Spinal cord (tissue), 10 donors: ENCODE data around the gene TAS2R60. TPM values are rescaled to one million over a fixed set of nuclear protein-coding genes. Genes with fewer than 3 reads are reported as not detected.

Experiments
- DNase-seq, 6 donors: peaks; one replicate each; pipeline versions ENCODE4 v3.0.0 to v3.0.0-alpha.2; 2013 to 2015; ENCODE audit warnings: low spot score in 6 of 6, low read depth in 4 of 6
- H3K27ac ChIP-seq: one replicate; pipeline ENCODE4 v1.5.1; 2013; ENCODE audit warnings: low read depth, low read length, control low read depth
- H3K27me3 ChIP-seq: one replicate; pipeline ENCODE4 v1.6.1; 2013; ENCODE audit warnings: low read length; ENCODE audit not compliant: control insufficient read depth, insufficient read depth
- H3K36me3 ChIP-seq: one replicate; pipeline ENCODE4 v1.6.1; 2013; ENCODE audit warnings: low read length; ENCODE audit not compliant: control insufficient read depth, insufficient read depth
- H3K4me1 ChIP-seq: one replicate; pipeline ENCODE4 v1.6.1; 2013; ENCODE audit warnings: low read length; ENCODE audit not compliant: control insufficient read depth, insufficient read depth
- H3K4me3 ChIP-seq: one replicate; pipeline ENCODE4 v1.5.1; 2013; ENCODE audit warnings: low read depth, low read length, control low read depth
- H3K9me3 ChIP-seq: one replicate; pipeline ENCODE4 v1.6.1; 2013; ENCODE audit warnings: low read length; ENCODE audit not compliant: control insufficient read depth, insufficient read depth
- WGBS: methylation state at CpG from one replicate; pipeline ENCODE4 v1.1.5; 2013; ENCODE audit warnings: missing lambda C conversion rate; ENCODE audit not compliant: insufficient coverage; 5-methylcytosine and 5-hydroxymethylcytosine counted together
- polyA plus RNA-seq, 2 donors: library from polyadenylated mRNA; unstranded; fragments of 120-200 nt; gene quantifications; one replicate each; pipeline ENCODE4 v1.2.1, GENCODE V29; 2013; ENCODE audit not compliant: insufficient read length in 2 of 2
- total RNA-seq, 2 donors: library from RNA; depleted of rRNA in 1 of 2; stranded (reverse); fragments of 120-200 nt in 1 of 2; fragments of >200 nt in 1 of 2; gene quantifications; one replicate each; pipeline versions ENCODE4 v1.2.3 to v1.2.4, GENCODE V29; 2013 to 2014
- donor health status: healthy.

TAS2R60 gene
- total and polyA plus RNA-seq, 4 donors = not detected

- DNase-seq = no peak
- Histone ChIP-seq H3K4me3 (no peak overlapping the region), H3K36me3 (no peaks in the 10 kb centered on the region), H3K27ac (no peak overlapping the region), H3K4me1 (no peaks in the 10 kb centered on the region), H3K9me3 (no peaks in the 10 kb centered on the region), H3K27me3 (no peaks in the 10 kb centered on the region)
- WGBS = 83% methylated on average over 3 of the region's 4 CpGs
Observed at GRCh38 chr7:143437578-143437977, 5.7 kb upstream of the TAS2R60 start.

DNA sequence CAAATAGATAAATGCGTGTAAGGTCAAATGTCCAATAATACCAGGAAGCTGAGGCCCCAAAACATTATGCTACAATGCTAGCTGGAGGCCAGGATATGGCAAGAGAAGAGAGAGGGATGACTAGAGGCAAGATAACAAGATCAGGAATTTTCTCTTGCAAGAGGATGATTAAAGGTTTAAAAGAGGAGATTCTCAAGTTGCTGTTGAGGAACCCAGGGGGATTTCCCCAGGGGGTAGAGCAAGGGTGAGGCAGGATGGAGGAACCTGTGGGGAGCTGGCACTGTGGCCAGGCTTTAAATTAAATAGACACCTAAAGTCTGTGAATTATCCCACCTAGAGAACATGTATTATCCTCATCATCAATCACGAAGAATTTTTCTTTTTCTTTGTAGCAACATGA is 3.4 kb upstream of the TAS2R60 start:
- DNase-seq = no peak
- no peak overlapping the region for H3K27ac ChIP-seq
- no CpG with 5 or more reads among the region's 2 CpGs for WGBS
- H3K36me3 ChIP-seq = no peaks in the 10 kb centered on the region
- no peaks in the 10 kb centered on the region for H3K4me1 ChIP-seq
- H3K4me3 ChIP-seq = no peak overlapping the region
- H3K9me3 ChIP-seq = no peaks in the 10 kb centered on the region
- H3K27me3 ChIP-seq = no peaks in the 10 kb centered on the region

- H3K27ac ChIP-seq = no peak overlapping the region
- H3K4me1 ChIP-seq = peaks cover 4% of the 10 kb centered on the region
- H3K27me3 ChIP-seq = no peaks in the 10 kb centered on the region
- no peak overlapping the region for H3K4me3 ChIP-seq
- no peaks in the 10 kb centered on the region for H3K36me3 ChIP-seq
- WGBS = 100% methylated on average over 1 of the region's 6 CpGs
- no peak for DNase-seq
- H3K9me3 ChIP-seq = no peaks in the 10 kb centered on the region
Observed at GRCh38 chr7:143444063-143444782, 970 bp downstream of the TAS2R60 start.

GRCh38 chr7:143444785-143445184 is 1.5 kb downstream of the TAS2R60 start:
- Histone ChIP-seq H3K4me1 (peaks cover 4% of the 10 kb centered on the region), H3K27me3 (no peaks in the 10 kb centered on the region), H3K27ac (no peak overlapping the region), H3K9me3 (no peaks in the 10 kb centered on the region), H3K4me3 (no peak overlapping the region), H3K36me3 (no peaks in the 10 kb centered on the region)
- WGBS = 67% methylated on average over 1 of the region's 1 CpG
- no peak for DNase-seq

DNA sequence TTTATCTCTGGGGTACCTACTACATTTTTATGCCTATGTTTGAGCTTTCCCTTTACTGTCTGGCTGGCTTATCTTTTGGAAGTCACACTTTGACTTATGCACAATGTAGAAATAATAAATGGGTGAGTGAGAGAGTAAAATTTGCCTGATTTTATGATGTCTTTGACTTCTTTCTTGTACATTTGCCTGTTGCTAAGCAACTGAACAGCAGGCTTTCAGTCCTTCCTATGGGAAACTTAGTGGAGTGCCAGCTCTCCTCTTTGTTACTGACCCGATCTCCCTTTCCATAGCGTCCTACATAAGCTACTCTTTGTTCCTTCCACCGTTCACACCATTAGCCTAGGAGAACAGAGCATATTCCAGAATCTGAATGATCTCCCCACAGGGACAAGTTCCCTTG is 4.2 kb downstream of the TAS2R60 start:
- Histone ChIP-seq H3K9me3 (no peaks in the 10 kb centered on the region), H3K4me1 (peaks cover 4% of the 10 kb centered on the region), H3K27me3 (no peaks in the 10 kb centered on the region), H3K36me3 (no peaks in the 10 kb centered on the region), H3K27ac (peak overlapping the region; percentile 8), H3K4me3 (no peak overlapping the region)
- no CpG with 5 or more reads among the region's 3 CpGs for WGBS
- DNase-seq = peak; percentile 50 to 92 (median 68)

DNA sequence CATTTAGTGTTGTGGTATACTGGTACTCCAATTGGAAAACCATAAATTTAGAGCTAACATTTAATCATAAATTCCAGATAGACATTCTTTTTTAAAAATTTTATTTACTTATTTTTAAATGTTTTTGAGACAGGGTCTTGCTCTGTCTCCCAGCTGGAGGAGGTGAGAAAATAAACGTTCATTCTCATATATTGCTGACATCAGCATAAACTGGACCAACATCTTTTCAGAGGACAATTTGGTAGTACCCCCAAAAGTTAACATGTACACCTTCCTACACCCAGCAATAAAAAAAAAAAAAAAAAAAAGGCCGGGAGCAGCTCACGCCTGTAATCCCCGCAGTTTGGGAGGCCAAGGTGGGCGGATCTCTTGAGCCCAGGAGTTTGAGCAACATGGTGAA is 5.2 kb downstream of the TAS2R60 start:
- Histone ChIP-seq H3K27me3 (no peaks in the 10 kb centered on the region), H3K4me3 (no peak overlapping the region), H3K27ac (no peak overlapping the region), H3K4me1 (peaks cover 4% of the 10 kb centered on the region), H3K36me3 (no peaks in the 10 kb centered on the region), H3K9me3 (no peaks in the 10 kb centered on the region)
- DNase-seq = no peak
- WGBS = 95% methylated on average over 4 of the region's 5 CpGs

DNA sequence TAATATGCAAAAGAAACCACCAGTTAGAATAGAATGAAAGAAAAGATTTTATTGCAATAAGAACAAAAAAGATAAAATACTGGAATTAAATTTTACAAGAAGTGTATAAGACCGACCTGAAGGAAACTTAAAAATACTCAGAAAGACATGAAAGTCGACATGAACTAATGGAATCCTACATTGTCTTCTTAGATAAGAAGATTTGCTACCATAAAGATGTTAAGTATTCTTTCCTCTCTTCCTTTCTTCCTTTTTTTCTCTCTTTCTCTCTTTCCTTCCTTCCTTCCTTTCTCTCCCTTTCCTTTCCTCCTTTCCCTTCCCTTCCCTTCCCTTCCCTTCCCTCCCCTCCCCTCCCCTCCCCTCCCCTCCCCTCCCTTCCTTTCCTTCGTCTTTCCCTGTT is 6.5 kb downstream of the TAS2R60 start:
- no peak for DNase-seq

GRCh38 chr7:143451122-143451521 is 7.9 kb downstream of the TAS2R60 start:
- Histone ChIP-seq H3K36me3 (no peaks in the 10 kb centered on the region), H3K4me1 (peaks cover 4% of the 10 kb centered on the region), H3K9me3 (no peaks in the 10 kb centered on the region), H3K27ac (no peak overlapping the region), H3K4me3 (no peak overlapping the region), H3K27me3 (no peaks in the 10 kb centered on the region)
- DNase-seq = no peak

More for the DNA sequence above, 6.5 kb downstream of the TAS2R60 start:
- Histone ChIP-seq H3K27ac (no peak overlapping the region), H3K27me3 (no peaks in the 10 kb centered on the region), H3K4me3 (no peak overlapping the region), H3K4me1 (peaks cover 4% of the 10 kb centered on the region), H3K9me3 (no peaks in the 10 kb centered on the region), H3K36me3 (no peaks in the 10 kb centered on the region)
- whole genome bisulfite sequencing = 100% methylated on average over 1 of the region's 3 CpGs

GRCh38 chr7:143451746-143452145 is 8.5 kb downstream of the TAS2R60 start:
- Histone ChIP-seq H3K4me1 (peaks cover 1% of the 10 kb centered on the region), H3K27me3 (no peaks in the 10 kb centered on the region), H3K9me3 (no peaks in the 10 kb centered on the region), H3K36me3 (no peaks in the 10 kb centered on the region), H3K27ac (no peak overlapping the region), H3K4me3 (no peak overlapping the region)
- WGBS = no CpG with 5 or more reads among the region's 1 CpG
- DNase-seq = no peak

GRCh38 chr7:143452495-143452894 is 9.2 kb downstream of the TAS2R60 start:
- WGBS = no CpG with 5 or more reads among the region's 2 CpGs
- no peaks in the 10 kb centered on the region for H3K9me3 ChIP-seq
- no peaks in the 10 kb centered on the region for H3K36me3 ChIP-seq
- H3K27me3 ChIP-seq = no peaks in the 10 kb centered on the region
- no peak overlapping the region for H3K27ac ChIP-seq
- no peak for DNase-seq
- H3K4me3 ChIP-seq = no peak overlapping the region
- H3K4me1 ChIP-seq = no peaks in the 10 kb centered on the region
